Retinal pigment epithelial cell (primary cell): ENCODE data around the gene GBX1.

Experiments used
- DNase-seq: peaks from one replicate; pipeline ENCODE4 v3.0.0-alpha.2; 2010; ENCODE audit warnings: low read depth
- H3K4me3 ChIP-seq: 2 replicates; pipeline ENCODE4 v1.5.1; 2011; ENCODE audit warnings: mild to moderate bottlenecking, low read length, control low read depth, moderate library complexity
- CTCF ChIP-seq: conservative IDR thresholded peaks from 2 replicates; pipeline ENCODE4 v1.5.1; 2011; ENCODE audit warnings: low read depth, low read length, control low read depth, inconsistent platforms

The GBX1 gene

DNA sequence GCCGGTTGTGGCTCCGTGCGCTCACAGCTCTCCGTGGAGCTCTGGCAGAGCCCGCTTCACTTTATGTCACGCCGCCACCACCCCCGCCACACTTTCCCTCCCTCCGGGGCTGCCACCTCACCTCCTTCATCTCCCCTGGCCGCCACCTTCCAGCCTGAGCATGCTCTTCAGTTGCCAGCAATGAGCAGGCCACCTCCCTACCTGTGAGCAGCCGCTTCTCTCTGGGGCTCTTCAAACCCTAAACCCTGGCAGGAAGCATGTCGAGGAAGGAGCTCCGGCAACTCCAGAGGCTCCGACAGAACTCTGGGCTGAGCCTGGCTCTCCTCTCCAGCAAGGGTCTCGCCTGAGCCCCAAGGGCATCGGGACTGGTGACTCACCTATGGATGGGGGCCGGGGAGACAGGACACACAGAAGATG lies 36.7 kb downstream of the GBX1 start:
- H3K4me3 ChIP-seq: no peak overlapping the region
- DNase-seq: no peak
- no peak for TF ChIP-seq CTCF

GRCh38 chr7:151129960-151130591 lies 37.4 kb downstream of the GBX1 start:
- no peak for TF ChIP-seq CTCF
- no peak for DNase-seq
- H3K4me3 ChIP-seq: no peak overlapping the region

- no peak overlapping the region for H3K4me3 ChIP-seq
- no peak for TF ChIP-seq CTCF
- no peak for DNase-seq
Measured at GRCh38 chr7:151129117-151129959, 38.2 kb downstream of the GBX1 start.

DNA sequence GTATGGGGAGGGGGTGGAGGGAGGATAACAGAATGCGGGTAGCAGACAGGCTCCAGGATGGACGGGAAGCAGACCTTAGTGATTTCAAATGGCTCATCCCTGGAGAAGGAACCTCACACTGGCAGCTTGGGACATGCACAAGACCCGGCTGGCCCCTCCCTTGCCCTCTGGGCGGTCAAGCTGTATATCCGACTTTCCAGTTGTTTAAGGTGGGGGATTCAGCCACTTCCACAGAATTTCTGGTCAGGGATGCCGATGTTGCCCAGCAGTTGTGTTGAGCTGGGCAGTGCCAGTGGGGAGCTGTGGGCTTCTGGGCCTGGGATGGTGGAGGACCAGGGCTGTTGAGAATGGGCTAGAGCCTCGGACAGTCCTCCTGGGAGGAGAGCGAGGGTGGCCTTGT lies 38.8 kb downstream of the GBX1 start:
- no peak for DNase-seq
- no peak for TF ChIP-seq CTCF
- H3K4me3 ChIP-seq: no peak overlapping the region

GRCh38 chr7:151128144-151128543 lies 39.4 kb downstream of the GBX1 start:
- H3K4me3 ChIP-seq: no peak overlapping the region
- no peak for DNase-seq
- no peak for TF ChIP-seq CTCF

GRCh38 chr7:151126491-151127137 lies 40.9 kb downstream of the GBX1 start:
- no peak overlapping the region for H3K4me3 ChIP-seq
- DNase-seq: no peak
- no peak for TF ChIP-seq CTCF
